ENCODE data around the gene CDH23. TPM values are rescaled to one million over a fixed set of nuclear protein-coding genes. Genes with fewer than 3 reads are reported as not detected.

Gene CDH23
- total RNA-seq, 4 donors from 2014 or later: 14.4 to 29.6 (median 19.7) TPM

DNA sequence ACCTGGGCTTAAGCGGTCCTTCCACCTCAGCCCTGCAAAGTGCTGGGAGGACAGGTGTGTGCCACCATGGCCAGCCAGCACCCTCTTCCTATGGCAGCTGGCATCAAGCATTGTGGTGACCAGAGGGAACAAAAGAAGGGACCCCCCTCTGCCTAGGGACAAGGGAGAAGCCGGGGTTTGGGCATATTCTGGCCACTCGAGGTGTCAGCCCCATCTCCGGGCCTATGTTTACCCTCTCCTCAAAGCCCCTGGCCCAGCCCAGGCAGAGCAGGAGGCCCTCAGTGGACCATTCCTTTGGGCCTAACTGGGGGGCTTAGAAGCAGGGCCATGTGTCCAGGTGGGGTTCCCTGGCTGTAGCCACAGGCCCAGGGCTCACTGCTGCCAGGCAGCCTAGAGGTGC lies 352.7 kb downstream of the CDH23 start:
- peaks cover 65 to 83% (median 78%) of the 10 kb centered on the region in 4 donors for H3K4me1 ChIP-seq
- H3K9me3 ChIP-seq: no peaks in the 10 kb centered on the region
- DNase-seq (ENCODE audit: extremely low spot score): no peak
- H3K27me3 ChIP-seq: no peaks in the 10 kb centered on the region
- 86% methylated on average over 1 of the region's 4 CpGs for WGBS
- intact Hi-C loops (cut with DNase I): no loop called here
- H3K36me3 ChIP-seq: peaks cover 35 to 50% (median 49%) of the 10 kb centered on the region in 4 donors
- peak overlapping the region; percentile 64 to 76 (median 68) for H3K27ac ChIP-seq (replicated peaks in 1 of 4)
- TF ChIP-seq CTCF (IDR thresholded peaks at IDR 0.05): no peak
- TF ChIP-seq POLR2AphosphoS5 (IDR thresholded peaks at IDR 0.05): no peak
- no peak for TF ChIP-seq EP300 (IDR thresholded peaks at IDR 0.05)
- H3K4me3 ChIP-seq: no peak overlapping the region

DNA sequence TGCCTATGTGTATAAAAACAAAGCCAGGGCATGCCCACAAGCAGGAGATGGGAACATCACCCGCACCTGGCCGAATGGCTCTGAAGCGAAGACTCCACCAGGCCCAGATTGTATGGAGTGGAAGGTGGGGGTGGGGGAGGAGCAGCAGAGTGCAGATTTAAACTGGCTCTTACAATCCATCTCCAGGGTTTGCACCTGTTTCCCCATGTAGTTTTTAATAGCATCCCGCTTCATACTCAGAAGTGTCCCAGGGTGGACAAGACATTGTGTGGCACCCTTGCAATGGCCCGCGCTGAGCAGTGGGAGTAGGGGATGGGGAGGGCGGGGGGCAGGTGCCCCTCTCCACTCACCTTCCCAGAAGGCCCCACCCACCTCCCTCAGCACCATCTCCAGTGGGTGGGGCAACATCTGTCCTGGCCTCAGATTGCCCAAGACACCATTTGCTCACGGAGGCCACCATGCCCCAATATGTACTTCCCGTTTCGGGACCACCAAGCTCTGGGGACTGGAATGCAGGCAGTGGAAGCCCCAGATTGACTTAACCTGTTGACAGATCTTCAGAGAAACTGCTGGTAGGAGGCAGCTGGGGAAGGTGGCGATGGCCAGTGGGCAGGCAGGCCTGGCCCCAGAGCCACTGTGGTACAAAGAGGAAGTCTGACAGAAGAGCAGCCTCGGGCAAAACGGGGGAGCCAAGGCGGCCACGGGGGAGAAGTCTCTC lies 353.6 kb downstream of the CDH23 start:
- Histone ChIP-seq H3K4me1 (peaks cover 72 to 91% (median 86%) of the 10 kb centered on the region in 4 donors), H3K36me3 (peaks cover 37 to 59% (median 58%) of the 10 kb centered on the region in 4 donors), H3K27me3 (no peaks in the 10 kb centered on the region), H3K4me3 (no peak overlapping the region), H3K9me3 (no peaks in the 10 kb centered on the region), H3K27ac (replicated peaks in 1 of 4) (peak overlapping the region; percentile 64 to 76 (median 68))
- WGBS: 80% methylated on average over 14 of the region's 15 CpGs
- no peak for DNase-seq (ENCODE audit: extremely low spot score)
- TF ChIP-seq POLR2A (IDR thresholded peaks at IDR 0.05; ENCODE audit: low read depth): no peak
- TF ChIP-seq CTCF (IDR thresholded peaks at IDR 0.05): no peak
- no peak for TF ChIP-seq POLR2AphosphoS5 (IDR thresholded peaks at IDR 0.05)
- TF ChIP-seq EP300 (IDR thresholded peaks at IDR 0.05): no peak
- intact Hi-C loops (cut with DNase I): no loop called here

DNA sequence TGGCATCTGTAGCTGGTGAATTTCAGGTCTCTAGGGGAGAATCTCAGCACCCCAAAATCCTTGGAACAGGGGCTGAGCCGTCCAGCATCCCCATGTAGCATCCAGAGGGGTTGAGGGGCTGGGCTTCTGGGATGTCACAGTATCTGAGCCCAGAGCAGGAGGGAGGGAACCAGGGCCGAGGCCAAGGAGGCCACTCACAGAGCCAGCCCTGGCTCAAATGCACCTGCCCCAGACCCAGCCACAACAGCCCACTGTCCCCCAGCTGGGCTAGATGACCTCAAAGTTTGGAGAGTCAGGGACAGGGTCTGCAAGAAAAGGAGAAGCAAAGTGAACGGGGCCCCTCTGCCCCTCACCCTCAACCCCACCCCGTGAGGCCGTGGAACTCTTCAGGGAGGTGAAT lies 354.3 kb downstream of the CDH23 start:
- DNase-seq (ENCODE audit: extremely low spot score): no peak
- WGBS: 67% methylated on average over 4 of the region's 5 CpGs
- intact Hi-C loops (cut with DNase I): no loop called here
- peaks cover 65 to 89% (median 85%) of the 10 kb centered on the region in 4 donors for H3K4me1 ChIP-seq
- peak overlapping the region in 3 of 4 donors; percentile 29 to 76 (median 35) for H3K27ac ChIP-seq (replicated peaks in 1 of 4)
- peaks cover 37 to 66% (median 63%) of the 10 kb centered on the region in 4 donors for H3K36me3 ChIP-seq
- H3K4me3 ChIP-seq: no peak overlapping the region
- no peaks in the 10 kb centered on the region for H3K9me3 ChIP-seq
- no peak for TF ChIP-seq POLR2AphosphoS5 (IDR thresholded peaks at IDR 0.05)
- TF ChIP-seq CTCF (IDR thresholded peaks at IDR 0.05): no peak
- TF ChIP-seq POLR2A (IDR thresholded peaks at IDR 0.05; ENCODE audit: low read depth): no peak
- TF ChIP-seq EP300 (IDR thresholded peaks at IDR 0.05): no peak
- H3K27me3 ChIP-seq: no peaks in the 10 kb centered on the region

- TF ChIP-seq POLR2AphosphoS5 (IDR thresholded peaks at IDR 0.05): no peak
- TF ChIP-seq CTCF (IDR thresholded peaks at IDR 0.05): no peak
- TF ChIP-seq POLR2A (IDR thresholded peaks at IDR 0.05; ENCODE audit: low read depth): no peak
- no peak for TF ChIP-seq EP300 (IDR thresholded peaks at IDR 0.05)
- intact Hi-C loops (cut with DNase I): no loop called here
- DNase-seq (ENCODE audit: extremely low spot score): no peak
- Histone ChIP-seq H3K27ac (replicated peaks in 1 of 4) (peak overlapping the region in 1 of 4 donors; percentile 31), H3K9me3 (no peaks in the 10 kb centered on the region), H3K4me3 (no peak overlapping the region), H3K27me3 (no peaks in the 10 kb centered on the region), H3K36me3 (peaks cover 39 to 72% (median 68%) of the 10 kb centered on the region in 4 donors), H3K4me1 (peaks cover 59 to 84% (median 79%) of the 10 kb centered on the region in 4 donors)
- WGBS: 81% methylated on average over 13 of the region's 14 CpGs
Observed at GRCh38 chr10:71751515-71752224, 354.9 kb downstream of the CDH23 start.
